Upper lobe of right lung (tissue), 1 donor: ENCODE data around the gene FRA10AC1. TPM values are rescaled to one million over a fixed set of nuclear protein-coding genes. Genes with fewer than 3 reads are reported as not detected.

ENCODE experiments used
- ATAC-seq: fragments of 200-7000 bp; cut with Tn5 transposase; one replicate; pipeline ENCODE4 v1.9.1; 2020; ENCODE audit warnings: mild to moderate bottlenecking, moderate library complexity
- DNase-seq: peaks from one replicate; pipeline ENCODE4 v3.0.0-alpha.2; 2020
- H3K27ac ChIP-seq: fragments of 200-600 bp; one replicate; pipeline ENCODE4 v1.8.0; 2022
- H3K27me3 ChIP-seq: fragments of 200-600 bp; one replicate; pipeline ENCODE4 v1.8.0; 2022; ENCODE audit warnings: mild to moderate bottlenecking
- H3K36me3 ChIP-seq: fragments of 200-600 bp; one replicate; pipeline ENCODE4 v1.8.0; 2022
- H3K4me1 ChIP-seq: fragments of 200-600 bp; one replicate; pipeline ENCODE4 v1.8.0; 2022
- H3K4me3 ChIP-seq: fragments of 200-600 bp; one replicate; pipeline ENCODE4 v1.8.0; 2022; ENCODE audit warnings: mild to moderate bottlenecking
- H3K9me3 ChIP-seq: fragments of 200-600 bp; one replicate; pipeline ENCODE4 v1.8.0; 2022
- CTCF ChIP-seq: fragments of 200-600 bp; IDR thresholded peaks from one replicate; pipeline ENCODE4 v1.8.0; 2022; ENCODE audit warnings: antibody characterized with exemption
- intact Hi-C: fragments of 100-400 bp; cut with DNase I; formaldehyde crosslinking; loops from one replicate; pipeline ENCODE4 v1.11.0; 2022
- total RNA-seq: library from RNA; stranded (reverse); fragmentation: NEBNext Ultra II Directional; extraction: Animal tissue kit (Norgen Biotek cat#: 25700); gene quantifications from one replicate; pipeline ENCODE4 v1.2.1, GENCODE V29; 2021
- donor health status: DM: no; HTN: yes; CAD: no; lungs with severe emphysema.

The FRA10AC1 gene
- total RNA-seq, 1 donor from 2014 or later: 12.0 TPM

DNA sequence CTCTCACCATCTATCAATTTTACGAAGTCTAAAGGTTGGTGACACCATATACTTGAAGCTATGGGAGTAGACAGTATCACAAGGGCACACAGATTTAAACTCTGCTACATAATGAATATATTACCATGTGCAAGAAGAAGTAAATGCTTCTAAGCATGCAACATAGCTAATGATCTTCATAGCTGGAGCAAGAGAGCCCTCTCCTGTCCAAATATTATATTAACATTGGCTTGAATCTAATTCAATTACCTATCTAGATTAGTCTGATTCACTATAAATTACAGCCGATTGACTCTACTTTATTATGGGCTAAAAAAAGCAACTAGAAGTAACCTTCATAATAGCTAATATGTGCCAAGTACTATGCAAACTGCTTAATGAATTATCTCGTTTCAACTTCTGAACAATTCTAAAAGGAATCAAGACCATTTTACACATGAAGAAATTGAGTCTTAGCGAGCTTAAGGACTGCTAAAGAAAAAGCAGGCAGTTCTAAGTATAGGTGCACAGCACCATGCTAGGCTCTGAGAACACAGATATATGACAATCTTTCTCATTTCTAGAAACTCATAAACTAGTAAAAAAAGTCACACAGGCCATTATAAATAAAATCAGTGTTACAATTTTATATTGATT is 21.9 kb downstream of the FRA10AC1 start:
- no peak overlapping the region for H3K4me3 ChIP-seq
- H3K4me1 ChIP-seq: no peaks in the 10 kb centered on the region
- ATAC-seq (peak; percentile 73), DNase-seq (no peak)
- no peaks in the 10 kb centered on the region for H3K9me3 ChIP-seq
- H3K36me3 ChIP-seq: peaks cover 58% of the 10 kb centered on the region
- intact Hi-C loops: no loop called here
- peak; percentile 41 for TF ChIP-seq CTCF
- no peaks in the 10 kb centered on the region for H3K27me3 ChIP-seq
- no peak overlapping the region for H3K27ac ChIP-seq

DNA sequence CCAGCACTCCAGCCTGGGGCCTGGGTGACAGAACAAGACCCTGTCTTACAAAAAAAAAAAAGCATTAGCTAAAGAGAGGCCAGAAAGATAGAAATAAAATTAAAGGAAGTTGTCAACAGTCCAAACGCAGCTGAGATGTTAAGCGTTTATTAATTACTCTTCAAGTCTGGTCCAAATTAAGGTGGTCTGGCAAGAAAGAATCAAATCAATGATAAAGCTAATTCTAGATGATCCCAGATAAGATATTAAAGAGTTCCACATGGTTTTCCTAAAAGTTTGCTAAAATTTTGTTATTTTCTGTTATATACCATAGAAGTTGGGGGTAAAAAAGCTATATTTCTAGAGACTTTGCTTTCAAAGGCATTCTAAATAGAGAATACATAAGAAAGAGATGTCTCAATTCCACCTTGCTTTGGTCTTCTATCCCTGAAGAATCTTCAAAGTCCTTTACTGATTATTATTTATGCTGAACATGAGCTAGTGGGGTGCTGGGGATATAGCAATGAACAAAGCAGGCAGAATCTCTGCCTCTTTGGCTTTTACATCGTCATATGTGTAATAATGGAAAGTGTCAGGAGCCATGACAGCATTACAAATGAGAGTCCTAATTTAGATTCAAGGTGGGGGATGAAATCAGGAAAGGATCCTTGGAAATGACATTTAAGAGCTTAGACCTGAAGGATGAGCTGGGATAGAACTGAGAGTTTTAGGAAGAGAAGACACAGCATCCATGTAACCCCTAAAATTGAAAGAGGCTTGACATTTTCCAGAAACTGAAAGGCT is 23.4 kb downstream of the FRA10AC1 start:
- Histone ChIP-seq H3K36me3 (peaks cover 67% of the 10 kb centered on the region), H3K27me3 (no peaks in the 10 kb centered on the region), H3K4me1 (no peaks in the 10 kb centered on the region), H3K4me3 (no peak overlapping the region), H3K9me3 (no peaks in the 10 kb centered on the region), H3K27ac (no peak overlapping the region)
- DNase-seq: no peak
- intact Hi-C loops: loop anchor here (10.0 kb wide), 1 partner anchor 124 kb away; no protein-coding TSS in a partner anchor
- no peak for TF ChIP-seq CTCF
- no peak for ATAC-seq

GRCh38 chr10:93678386-93678785 is 24.0 kb downstream of the FRA10AC1 start:
- no peaks in the 10 kb centered on the region for H3K27me3 ChIP-seq
- H3K27ac ChIP-seq: no peak overlapping the region
- intact Hi-C loops: loop anchor here (10.0 kb wide), 1 partner anchor 124 kb away; no protein-coding TSS in a partner anchor
- H3K4me1 ChIP-seq: no peaks in the 10 kb centered on the region
- no peak for TF ChIP-seq CTCF
- no peak for DNase-seq
- H3K4me3 ChIP-seq: no peak overlapping the region
- ATAC-seq: no peak
- H3K36me3 ChIP-seq: peaks cover 73% of the 10 kb centered on the region
- no peaks in the 10 kb centered on the region for H3K9me3 ChIP-seq

DNA sequence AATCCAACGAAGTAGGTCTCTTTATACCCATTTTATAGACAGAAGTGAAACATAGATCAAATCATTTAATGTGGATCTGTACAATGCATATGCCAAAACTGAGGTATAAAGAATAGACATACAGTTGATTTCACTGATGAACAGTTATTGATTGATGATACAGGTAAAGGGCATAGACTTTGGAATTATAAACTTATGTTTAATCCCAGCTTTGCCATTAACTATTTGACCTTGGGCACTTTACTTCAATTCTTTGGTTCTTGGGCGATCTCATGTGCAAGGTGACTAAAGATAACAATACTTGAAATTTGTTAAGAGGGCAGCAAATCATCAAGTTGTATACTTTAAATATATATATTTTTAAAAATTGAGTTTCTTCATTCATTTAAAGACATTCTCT is 28.6 kb downstream of the FRA10AC1 start:
- intact Hi-C loops: loop anchor here (10.0 kb wide), 1 partner anchor 119 kb away; no protein-coding TSS in a partner anchor
- Histone ChIP-seq H3K9me3 (no peaks in the 10 kb centered on the region), H3K4me1 (no peaks in the 10 kb centered on the region), H3K4me3 (no peak overlapping the region), H3K27ac (no peak overlapping the region), H3K36me3 (peaks cover 82% of the 10 kb centered on the region), H3K27me3 (no peaks in the 10 kb centered on the region)
- ATAC-seq (no peak), DNase-seq (no peak)
- TF ChIP-seq CTCF: no peak

DNA sequence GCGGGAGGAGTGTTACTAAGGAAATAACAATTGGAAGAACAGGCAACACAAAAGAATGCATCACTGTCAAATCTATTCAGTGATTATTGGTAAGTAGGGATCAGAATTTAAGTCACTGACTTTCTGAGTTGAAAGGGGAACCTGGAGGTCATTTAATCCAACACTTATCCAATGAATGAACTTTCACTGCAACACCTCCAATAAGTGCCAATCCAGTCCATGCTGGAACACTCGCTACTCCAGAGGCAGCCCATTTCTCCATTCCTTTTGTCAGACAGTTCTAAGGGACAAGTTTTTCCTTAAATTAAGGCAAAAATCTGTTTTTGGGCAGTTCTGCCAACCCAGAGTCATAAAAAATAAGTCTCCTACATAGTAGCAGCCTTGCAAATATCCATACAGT is 29.5 kb downstream of the FRA10AC1 start:
- Histone ChIP-seq H3K4me1 (no peaks in the 10 kb centered on the region), H3K36me3 (peaks cover 82% of the 10 kb centered on the region), H3K9me3 (no peaks in the 10 kb centered on the region), H3K27me3 (no peaks in the 10 kb centered on the region), H3K4me3 (no peak overlapping the region), H3K27ac (no peak overlapping the region)
- intact Hi-C loops: loop anchor here (10.0 kb wide), 1 partner anchor 118 kb away; no protein-coding TSS in a partner anchor
- ATAC-seq: no peak
- DNase-seq: no peak
- no peak for TF ChIP-seq CTCF
